H1 (cell line): ENCODE measurements around the gene NUP58. TPM values are rescaled to one million over a fixed set of nuclear protein-coding genes. Genes with fewer than 3 reads are reported as not detected.
"Not testable (repeated sequence)": the region's sequence is repeated elsewhere in the genome, so short reads cannot be mapped to it uniquely, and the experiment has no call there.

Experiments
- CTCF ChIA-PET: fragments of 300-600 bp; sonication (Branson Sonifier 250); formaldehyde crosslinking; loops from one replicate; lab custom pipeline; 2021; ENCODE audit not compliant: partially characterized antibody; lab: Charles Lee
- POLR2A ChIA-PET: fragments of 300-600 bp; sonication (Branson Sonifier 250); formaldehyde crosslinking; loops from one replicate; lab custom pipeline; 2021; ENCODE audit warnings: inconsistent platforms; ENCODE audit not compliant: partially characterized antibody; lab: Charles Lee
- DNase-seq, 2 experiments: peaks; one replicate each; pipeline versions ENCODE4 v3.0.0 to v3.0.0-alpha.2; 2010 to 2022; ENCODE audit warnings: low spot score in 2 of 2, low read depth in 1 of 2, mixed read lengths in 1 of 2
- FAIRE-seq: peaks from 2 replicates; lab custom pipeline; 2011; peaks lifted over from hg19 to GRCh38; lab: Jason Lieb, UNC
- H2AFZ ChIP-seq: 2 replicates; pipeline ENCODE4 v1.8.1; 2012; ENCODE audit warnings: low read length, inconsistent platforms
- H2AK5ac ChIP-seq: 2 replicates; pipeline ENCODE4 v1.6.1; 2013; ENCODE audit warnings: low read depth, low read length
- H2BK120ac ChIP-seq: replicated peaks from 2 replicates; pipeline ENCODE3; 2013; ENCODE audit warnings: low read depth, low read length, inconsistent platforms
- H2BK12ac ChIP-seq: 2 replicates; pipeline ENCODE4 v1.6.1; 2013; ENCODE audit warnings: low read depth, low read length
- H2BK15ac ChIP-seq: 2 replicates; pipeline ENCODE4 v1.6.1; 2013; ENCODE audit warnings: low read length
- H2BK20ac ChIP-seq: 2 replicates; pipeline ENCODE4 v1.6.1; 2013; ENCODE audit warnings: low read length
- H2BK5ac ChIP-seq: 2 replicates; pipeline ENCODE4 v1.6.1; 2013; ENCODE audit warnings: low read depth, low read length
- H3K14ac ChIP-seq: 2 replicates; pipeline ENCODE4 v1.6.1; 2013; ENCODE audit warnings: inconsistent platforms; ENCODE audit not compliant: insufficient read length
- H3K18ac ChIP-seq: 2 replicates; pipeline ENCODE4 v1.6.1; 2013; ENCODE audit warnings: low read length; ENCODE audit errors: extremely low read depth
- H3K23ac ChIP-seq: 2 replicates; pipeline ENCODE4 v1.6.1; 2013; ENCODE audit warnings: inconsistent platforms; ENCODE audit not compliant: insufficient read length
- H3K23me2 ChIP-seq: 2 replicates; pipeline ENCODE4 v1.6.1; 2013; ENCODE audit warnings: low read depth, low read length
- H3K27ac ChIP-seq: 2 replicates; pipeline ENCODE4 v1.6.1; 2011; ENCODE audit warnings: low read depth, low read length, inconsistent platforms
- H3K27me3 ChIP-seq, 4 experiments: replicated peaks in 1 of 4; 1 replicate in 1 of 4; 2 replicates in 3 of 4; pipeline versions ENCODE4 v1.6.1 to v1.8.1; 2011 to 2013; ENCODE audit warnings: low read length in 3 of 4, mild to moderate bottlenecking in 3 of 4, inconsistent platforms in 2 of 4, mixed read lengths in 2 of 4, moderate library complexity in 1 of 4; ENCODE audit not compliant: control insufficient read depth in 3 of 4, insufficient read depth in 3 of 4; ENCODE audit errors: extremely low read depth in 1 of 4
- H3K36me3 ChIP-seq, 4 experiments: 2 replicates each; pipeline versions ENCODE4 v1.6.1 to v1.8.1; 2011 to 2013; ENCODE audit warnings: mild to moderate bottlenecking in 4 of 4, low read length in 3 of 4, moderate library complexity in 2 of 4, control low read depth in 1 of 4, inconsistent platforms in 1 of 4; ENCODE audit not compliant: insufficient read depth in 4 of 4, control insufficient read depth in 2 of 4
- H3K4ac ChIP-seq: replicated peaks from 2 replicates; pipeline ENCODE3; 2013; ENCODE audit warnings: low read length, low read depth, mixed read lengths, inconsistent platforms; ENCODE audit not compliant: insufficient read length
- H3K4me1 ChIP-seq, 4 experiments: replicated peaks in 1 of 4; 1 replicate in 1 of 4; 2 replicates in 3 of 4; pipeline versions ENCODE4 v1.6.1 to v1.8.1; 2011 to 2013; ENCODE audit warnings: low read length in 3 of 4, inconsistent platforms in 2 of 4, mixed read lengths in 1 of 4; ENCODE audit not compliant: insufficient read depth in 4 of 4, control insufficient read depth in 3 of 4
- H3K4me2 ChIP-seq, 2 experiments: 2 replicates each; pipeline versions ENCODE4 v1.6.1 to v1.8.1; 2011 to 2013; ENCODE audit warnings: low read depth in 2 of 2, low read length in 2 of 2, control low read depth in 1 of 2, inconsistent platforms in 1 of 2, mild to moderate bottlenecking in 1 of 2; ENCODE audit not compliant: insufficient read depth in 1 of 2
- H3K4me3 ChIP-seq, 4 experiments: fragments of 200-600, 300-600 bp in 1 of 4; sonication (generic), shearing (Covaris generic), sonication (Bioruptor Twin) in 1 of 4; 2 replicates each; pipeline versions ENCODE4 v1.5.1 to v1.8.1; 2011 to 2016; ENCODE audit warnings: low read length in 4 of 4, low read depth in 3 of 4, control low read depth in 2 of 4, inconsistent platforms in 2 of 4, mild to moderate bottlenecking in 2 of 4, mixed read lengths in 1 of 4, moderate library complexity in 1 of 4; ENCODE audit not compliant: insufficient read depth in 2 of 4; ENCODE audit errors: extremely low read depth in 1 of 4
- H3K56ac ChIP-seq: replicated peaks from 2 replicates; pipeline ENCODE3; 2013; ENCODE audit warnings: low read depth, mild to moderate bottlenecking, mixed read lengths, low read length, inconsistent platforms; ENCODE audit not compliant: insufficient read length
- H3K79me1 ChIP-seq: 2 replicates; pipeline ENCODE4 v1.6.1; 2013; ENCODE audit warnings: low read depth, low read length, control low read depth
- H3K79me2 ChIP-seq, 2 experiments: 2 replicates each; pipeline versions ENCODE4 v1.6.1 to v1.8.1; 2012 to 2013; ENCODE audit warnings: low read length in 2 of 2, mild to moderate bottlenecking in 2 of 2, inconsistent platforms in 1 of 2; ENCODE audit not compliant: insufficient read depth in 2 of 2, control insufficient read depth in 1 of 2
- H3K9ac ChIP-seq, 4 experiments: replicated peaks in 1 of 4; 1 replicate in 1 of 4; 2 replicates in 3 of 4; pipeline versions ENCODE4 v1.6.1 to v1.8.1; 2011 to 2013; ENCODE audit warnings: low read depth in 3 of 4, low read length in 3 of 4, control low read depth in 2 of 4, mild to moderate bottlenecking in 2 of 4, moderate library complexity in 2 of 4, inconsistent platforms in 1 of 4; ENCODE audit errors: extremely low read depth in 1 of 4
- H3K9me3 ChIP-seq, 2 experiments: 2 replicates each; pipeline versions ENCODE4 v1.6.1 to v1.8.1; 2012 to 2013; ENCODE audit warnings: mild to moderate bottlenecking in 2 of 2, moderate library complexity in 2 of 2, control low read depth in 1 of 2, inconsistent platforms in 1 of 2, low read depth in 1 of 2, low read length in 1 of 2, mixed read lengths in 1 of 2; ENCODE audit not compliant: insufficient read depth in 2 of 2
- H4K20me1 ChIP-seq, 2 experiments: replicated peaks in 1 of 2; 2 replicates each; pipeline versions ENCODE3 to v1.8.1; 2011 to 2013; ENCODE audit warnings: inconsistent platforms in 2 of 2, low read length in 2 of 2, mild to moderate bottlenecking in 1 of 2; ENCODE audit not compliant: insufficient read depth in 2 of 2, control insufficient read depth in 1 of 2
- H4K5ac ChIP-seq: 2 replicates; pipeline ENCODE4 v1.6.1; 2013; ENCODE audit warnings: low read length, low read depth, mixed read lengths, inconsistent platforms; ENCODE audit not compliant: insufficient read length
- H4K8ac ChIP-seq: 2 replicates; pipeline ENCODE4 v1.8.0; 2013; ENCODE audit warnings: mild to moderate bottlenecking, moderate library complexity, low read length, inconsistent platforms; ENCODE audit not compliant: insufficient read depth; ENCODE audit errors: extremely low read depth
- H4K91ac ChIP-seq: replicated peaks from 2 replicates; pipeline ENCODE3; 2013; ENCODE audit warnings: low read length, mixed read lengths, inconsistent platforms; ENCODE audit not compliant: insufficient read length
- WGBS, 2 experiments: shearing (Covaris generic) in 1 of 2; methylation state at CpG; one replicate each; pipeline versions ENCODE4 v1.1.6 to v1.1.7; 2013 to 2015; ENCODE audit warnings: low lambda C conversion rate in 2 of 2, mixed read lengths in 2 of 2, inconsistent platforms in 1 of 2, low coverage in 1 of 2, missing lambda C conversion rate in 1 of 2; ENCODE audit not compliant: insufficient replicate concordance in 2 of 2, insufficient coverage in 1 of 2, insufficient read length in 1 of 2; ENCODE audit errors: extremely low coverage in 1 of 2, missing lambda C conversion rate in 1 of 2; 5-methylcytosine and 5-hydroxymethylcytosine counted together
- polyA plus RNA-seq, 7 experiments: library from polyadenylated mRNA; depleted of rRNA in 3 of 7; stranded (reverse) in 5 of 7; unstranded in 2 of 7; fragments of >200 nt in 5 of 7; fragments of 200-250 nt in 2 of 7; gene quantifications; 1 replicate in 5 of 7; 2 replicates in 1 of 7; 4 replicates in 1 of 7; pipeline versions ENCODE4 v1.2.1 to v1.2.3, GENCODE V29; 2011 to 2013; ENCODE audit warnings: missing spikeins in 2 of 7, mixed read lengths in 2 of 7
- total RNA-seq: library from RNA; stranded (reverse); fragmentation: NEBNext Ultra II Directional; extraction: Animal tissue kit (Norgen Biotek cat#: 25700); gene quantifications from 2 replicates; pipeline ENCODE4 v1.2.1, GENCODE V29; 2021

NUP58 gene
- total and polyA plus RNA-seq, 2 of the 8 experiments (the other 6 are each of a cell fraction or from before 2014, with no cell fraction given), result 35.0 to 53.8 TPM

DNA sequence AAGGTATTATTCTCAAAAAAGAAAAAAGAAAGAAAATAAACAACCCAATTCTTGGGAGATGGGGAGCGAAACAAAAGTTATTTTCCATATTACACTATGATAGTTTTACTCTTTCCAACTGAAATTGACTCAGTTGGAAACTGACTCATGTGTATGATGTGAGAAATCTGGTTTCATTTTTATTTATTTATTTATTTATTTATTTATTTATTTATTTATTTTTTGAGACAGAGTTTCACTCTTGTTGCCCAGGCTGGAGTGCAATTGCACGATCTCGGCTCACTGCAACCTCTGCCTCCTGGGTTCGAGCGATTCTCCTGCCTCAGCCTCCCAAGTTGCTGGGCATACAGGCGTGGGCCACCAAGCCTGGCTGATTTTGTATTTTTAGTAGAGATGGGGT is 59.0 kb downstream of the NUP58 start:
- CTCF ChIA-PET, H2BK15ac ChIP-seq: not testable (repeated sequence)

More for the DNA sequence above, 59.0 kb downstream of the NUP58 start:
- POLR2A ChIA-PET, H4K5ac ChIP-seq, H2AFZ ChIP-seq, H3K27ac ChIP-seq, H3K23ac ChIP-seq, H2AK5ac ChIP-seq, H3K56ac ChIP-seq, H4K8ac ChIP-seq, H3K27me3 ChIP-seq, FAIRE-seq, H3K36me3 ChIP-seq, DNase-seq, H2BK120ac ChIP-seq, H4K20me1 ChIP-seq, H3K79me1 ChIP-seq, H2BK5ac ChIP-seq, H3K9ac ChIP-seq, H3K9me3 ChIP-seq, H3K4me1 ChIP-seq, H3K18ac ChIP-seq, H3K4me3 ChIP-seq, H2BK20ac ChIP-seq, H3K4me2 ChIP-seq, H2BK12ac ChIP-seq, H3K14ac ChIP-seq, H3K4ac ChIP-seq, H3K23me2 ChIP-seq, H3K79me2 ChIP-seq, H4K91ac ChIP-seq: not testable (repeated sequence)
- WGBS, 2 experiments, result 92% methylated on average over 6 of the region's 6 CpGs; no CpG with 5 or more reads in 1 of the 2 experiments
